Colonic mucosa (tissue), 4 donors: Measurements from ENCODE around the gene ESPNL. TPM values are rescaled to one million over a fixed set of nuclear protein-coding genes. Genes with fewer than 3 reads are reported as not detected.
A peak's percentile ranks its signal among the peaks of the same experiment; 100 is the strongest.

Source experiments
- DNase-seq: peaks from one replicate; pipeline ENCODE4 v3.0.0-alpha.2; 2020
- H3K27ac ChIP-seq: fragments of 200-600 bp; one replicate; pipeline ENCODE4 v1.8.0; 2021
- H3K27me3 ChIP-seq: fragments of 200-600 bp; one replicate; pipeline ENCODE4 v1.8.0; 2021
- H3K36me3 ChIP-seq: fragments of 200-600 bp; one replicate; pipeline ENCODE4 v1.8.0; 2021
- H3K4me1 ChIP-seq: fragments of 200-600 bp; one replicate; pipeline ENCODE4 v1.8.0; 2021; ENCODE audit warnings: mild to moderate bottlenecking
- H3K4me3 ChIP-seq: fragments of 200-600 bp; one replicate; pipeline ENCODE4 v1.8.0; 2021
- H3K9ac ChIP-seq, 2 donors: one replicate each; pipeline ENCODE4 v1.7.0; 2013; ENCODE audit warnings: control low read depth in 2 of 2, low read depth in 2 of 2, low read length in 2 of 2
- H3K9me3 ChIP-seq: fragments of 200-600 bp; one replicate; pipeline ENCODE4 v1.8.0; 2021
- CTCF ChIP-seq: fragments of 200-600 bp; IDR thresholded peaks from one replicate; pipeline ENCODE4 v1.8.0; 2022; ENCODE audit warnings: antibody characterized with exemption, mild to moderate bottlenecking
- intact Hi-C: fragments of 100-400 bp; cut with DNase I; formaldehyde crosslinking; loops from one replicate; pipeline ENCODE4 v1.14.1; 2022
- total RNA-seq, 2 donors: library from RNA; stranded (reverse); fragmentation: NEBNext Ultra II Directional in 1 of 2; extraction: Animal tissue kit (Norgen Biotek cat#: 25700) in 1 of 2; gene quantifications; one replicate each; pipeline ENCODE4 v1.2.1, GENCODE V29; 2021
- donor health status: healthy.
- donor health status: DM: no; HTN: no; CAD: no.
- donor health status: DM: no; HTN: no; CAD: no.

Gene ESPNL
- total RNA-seq, 2 donors from 2014 or later, result 0.08 to 0.12 TPM

DNA sequence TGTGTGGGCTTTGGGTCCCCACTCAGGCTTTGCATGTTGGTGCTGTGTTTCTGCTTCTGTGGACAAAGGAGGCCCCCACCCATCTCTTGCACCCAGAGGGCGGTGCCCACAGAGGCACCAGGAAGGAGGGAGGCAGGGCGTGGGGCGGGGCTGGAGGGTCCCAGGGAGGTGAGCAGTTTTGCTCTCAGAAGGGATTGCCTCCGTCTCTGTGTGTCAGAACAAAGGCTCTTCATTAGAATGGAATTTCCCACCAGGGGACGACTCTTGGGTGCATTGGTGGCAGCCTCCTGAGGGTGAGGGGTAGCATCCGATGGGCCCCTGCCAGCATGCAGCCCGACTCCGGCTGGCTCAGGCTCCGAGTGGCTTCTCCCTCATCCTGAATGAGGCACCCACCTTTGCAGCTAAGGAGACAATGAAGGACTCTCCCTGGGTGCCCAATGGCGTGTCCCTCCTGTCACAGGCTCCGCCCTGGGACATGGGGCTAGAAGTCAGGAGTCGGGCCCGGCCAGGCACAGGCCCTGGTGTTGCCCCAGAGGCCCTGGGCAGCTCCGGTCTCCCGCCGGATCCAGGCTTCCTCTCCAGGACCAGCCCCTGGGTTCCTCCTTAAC, 51.6 kb downstream of the ESPNL start:
- no peak overlapping the region for H3K9ac ChIP-seq
- no peaks in the 10 kb centered on the region for H3K36me3 ChIP-seq
- H3K9me3 ChIP-seq, result no peaks in the 10 kb centered on the region
- intact Hi-C loops, result no loop called here
- no peaks in the 10 kb centered on the region for H3K27me3 ChIP-seq
- DNase-seq, result no peak
- TF ChIP-seq CTCF, result no peak
- no peaks in the 10 kb centered on the region for H3K4me1 ChIP-seq
- no peak overlapping the region for H3K27ac ChIP-seq
- no peak overlapping the region for H3K4me3 ChIP-seq

DNA sequence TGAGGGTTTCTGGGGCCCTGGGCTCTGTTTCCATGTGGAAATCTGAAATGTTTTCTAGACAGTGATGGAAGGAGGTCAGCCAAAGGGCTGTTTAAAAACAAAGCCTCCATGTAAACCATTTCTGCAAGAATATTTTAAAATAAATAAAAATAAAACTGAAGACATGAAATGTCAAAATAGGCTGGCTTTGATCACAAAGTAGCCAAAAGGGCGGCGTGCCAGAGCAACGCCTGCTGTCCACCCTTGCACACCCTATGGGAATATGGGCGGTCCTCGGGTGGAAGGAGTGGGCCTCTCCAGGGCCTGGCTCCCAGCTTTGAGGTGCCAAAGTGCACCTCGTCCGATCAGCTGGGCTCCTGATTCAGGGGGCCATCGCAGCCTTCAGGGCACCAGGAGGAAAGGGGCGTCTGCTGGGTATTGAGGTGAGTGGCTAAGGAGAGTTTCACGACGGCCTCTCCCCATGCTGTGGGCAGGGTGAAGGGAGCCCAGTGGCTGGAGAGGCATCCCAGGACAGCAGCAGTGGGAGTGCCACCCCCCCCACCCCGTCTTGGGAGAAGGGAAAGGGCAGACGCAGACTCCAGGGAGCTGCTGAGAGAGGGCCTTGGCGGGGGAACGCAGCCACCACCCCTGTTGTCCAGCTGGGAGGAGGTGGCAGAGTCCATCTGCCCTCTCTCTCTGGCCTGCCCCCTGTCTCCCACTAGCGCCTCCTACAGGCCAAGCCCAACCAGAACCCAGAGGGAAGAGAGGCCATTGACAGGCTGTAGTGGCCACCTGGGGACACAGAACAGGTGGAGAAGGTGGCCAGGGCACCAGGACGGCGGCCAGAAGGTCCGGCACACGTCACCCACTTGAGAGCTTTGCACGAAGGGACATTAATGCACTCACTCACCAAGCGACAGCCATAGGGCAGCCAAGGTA, 52.9 kb downstream of the ESPNL start:
- Histone ChIP-seq H3K27me3 (no peaks in the 10 kb centered on the region), H3K4me1 (no peaks in the 10 kb centered on the region), H3K4me3 (no peak overlapping the region), H3K9me3 (no peaks in the 10 kb centered on the region), H3K27ac (no peak overlapping the region), H3K9ac (no peak overlapping the region), H3K36me3 (no peaks in the 10 kb centered on the region)
- intact Hi-C loops, result no loop called here
- DNase-seq, result no peak
- no peak for TF ChIP-seq CTCF

GRCh38 chr2:238154570-238154969, 54.4 kb downstream of the ESPNL start:
- no peaks in the 10 kb centered on the region for H3K36me3 ChIP-seq
- no peak for DNase-seq
- H3K9me3 ChIP-seq, result no peaks in the 10 kb centered on the region
- intact Hi-C loops, result no loop called here
- H3K4me1 ChIP-seq, result no peaks in the 10 kb centered on the region
- no peak overlapping the region for H3K4me3 ChIP-seq
- peaks cover 5% of the 10 kb centered on the region for H3K27me3 ChIP-seq
- no peak overlapping the region for H3K9ac ChIP-seq
- no peak overlapping the region for H3K27ac ChIP-seq
- no peak for TF ChIP-seq CTCF

DNA sequence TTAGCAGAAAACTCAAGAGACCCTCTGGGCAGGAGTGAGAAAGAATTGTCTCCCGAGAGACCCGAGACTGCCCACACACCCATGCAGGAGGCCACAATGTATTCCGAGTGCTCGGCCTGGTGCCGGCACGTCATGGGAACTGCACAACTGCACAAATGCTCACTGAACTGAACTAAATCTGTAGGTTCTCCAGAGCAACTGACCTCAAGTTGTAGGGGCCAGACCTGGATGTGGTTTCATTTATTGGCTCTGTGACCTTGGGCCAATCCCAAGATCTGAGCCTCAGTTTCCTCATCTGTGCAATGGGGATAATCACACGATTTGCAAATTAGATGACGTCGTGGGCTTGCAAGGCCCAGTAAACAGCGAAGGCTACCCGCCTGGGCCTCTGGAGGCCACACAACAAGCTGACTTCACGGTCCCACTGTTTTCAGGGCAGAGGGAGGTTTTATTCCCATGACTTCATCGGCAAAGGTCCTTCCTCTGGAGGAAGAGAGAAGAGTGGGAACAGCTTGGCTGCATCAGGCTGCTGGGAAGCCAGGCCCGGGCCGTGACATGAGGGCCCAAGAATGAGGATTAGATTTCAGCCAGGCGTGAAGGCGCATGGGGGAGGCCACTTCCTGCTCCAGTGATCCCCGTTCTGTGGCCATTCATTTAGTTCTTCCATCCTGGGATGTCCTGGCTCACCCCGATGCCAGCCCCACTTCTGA, 55.1 kb downstream of the ESPNL start:
- no peaks in the 10 kb centered on the region for H3K9me3 ChIP-seq
- intact Hi-C loops, result no loop called here
- H3K4me3 ChIP-seq, result no peak overlapping the region
- H3K36me3 ChIP-seq, result no peaks in the 10 kb centered on the region
- no peak overlapping the region for H3K27ac ChIP-seq
- DNase-seq, result peak; percentile 40
- no peak for TF ChIP-seq CTCF
- H3K27me3 ChIP-seq, result peaks cover 11% of the 10 kb centered on the region
- H3K9ac ChIP-seq, result no peak overlapping the region
- H3K4me1 ChIP-seq, result no peaks in the 10 kb centered on the region
